Subcutaneous abdominal adipose tissue (tissue), 5 donors: ENCODE results near the gene MKNK1.

Experiments
- H3K27ac ChIP-seq: one replicate; pipeline ENCODE4 v1.7.0; 2013; ENCODE audit warnings: low read depth, mild to moderate bottlenecking, inconsistent platforms, low read length, moderate library complexity
- H3K27me3 ChIP-seq, 5 donors: one replicate each; pipeline ENCODE4 v1.7.0; 2013; ENCODE audit warnings: low read length in 5 of 5, inconsistent platforms in 1 of 5; ENCODE audit not compliant: control insufficient read depth in 5 of 5, insufficient read depth in 4 of 5
- H3K36me3 ChIP-seq, 5 donors: one replicate each; pipeline ENCODE4 v1.7.0; 2013; ENCODE audit warnings: low read length in 5 of 5; ENCODE audit not compliant: control insufficient read depth in 5 of 5, insufficient read depth in 5 of 5
- H3K4me1 ChIP-seq, 5 donors: one replicate each; pipeline ENCODE4 v1.7.0; 2013; ENCODE audit warnings: low read length in 5 of 5, mild to moderate bottlenecking in 3 of 5, moderate library complexity in 1 of 5; ENCODE audit not compliant: control insufficient read depth in 5 of 5, insufficient read depth in 5 of 5
- H3K4me3 ChIP-seq, 5 donors: one replicate each; pipeline ENCODE4 v1.7.0; 2013; ENCODE audit warnings: low read length in 5 of 5, low read depth in 1 of 5
- H3K9ac ChIP-seq, 5 donors: one replicate each; pipeline ENCODE4 v1.7.0; 2013; ENCODE audit warnings: low read length in 5 of 5, mild to moderate bottlenecking in 4 of 5, moderate library complexity in 3 of 5
- H3K9me3 ChIP-seq, 5 donors: one replicate each; pipeline ENCODE4 v1.7.0; 2013; ENCODE audit warnings: low read length in 5 of 5; ENCODE audit not compliant: control insufficient read depth in 5 of 5
- donor health status: healthy.
- donor health status: healthy.
- donor health status: healthy.
- donor health status: healthy.
- donor health status: healthy.

MKNK1 gene

GRCh38 chr1:46569116-46569515, 35.0 kb downstream of the MKNK1 start:
- Histone ChIP-seq H3K27me3 (no peaks in the 10 kb centered on the region), H3K9me3 (no peaks in the 10 kb centered on the region), H3K9ac (no peak overlapping the region), H3K27ac (no peak overlapping the region), H3K4me3 (no peak overlapping the region), H3K36me3 (peaks cover 11 to 77% (median 53%) of the 10 kb centered on the region in 5 donors), H3K4me1 (peaks cover 0 to 24% (median 6%) of the 10 kb centered on the region in 5 donors)

- Histone ChIP-seq H3K9me3 (no peaks in the 10 kb centered on the region), H3K36me3 (peaks cover 11 to 78% (median 53%) of the 10 kb centered on the region in 5 donors), H3K4me3 (no peak overlapping the region), H3K27ac (no peak overlapping the region), H3K4me1 (peaks cover 0 to 22% (median 6%) of the 10 kb centered on the region in 5 donors), H3K9ac (no peak overlapping the region), H3K27me3 (no peaks in the 10 kb centered on the region)
These were observed 35.6 kb downstream of the MKNK1 start for GRCh38 chr1:46568461-46568891.

GRCh38 chr1:46563341-46563740, 40.7 kb downstream of the MKNK1 start:
- no peak overlapping the region for H3K4me3 ChIP-seq
- no peaks in the 10 kb centered on the region for H3K27me3 ChIP-seq
- H3K27ac ChIP-seq = no peak overlapping the region
- no peak overlapping the region for H3K9ac ChIP-seq
- H3K9me3 ChIP-seq = no peaks in the 10 kb centered on the region
- no peaks in the 10 kb centered on the region for H3K4me1 ChIP-seq
- peaks cover 16 to 95% (median 82%) of the 10 kb centered on the region in 5 donors for H3K36me3 ChIP-seq

DNA sequence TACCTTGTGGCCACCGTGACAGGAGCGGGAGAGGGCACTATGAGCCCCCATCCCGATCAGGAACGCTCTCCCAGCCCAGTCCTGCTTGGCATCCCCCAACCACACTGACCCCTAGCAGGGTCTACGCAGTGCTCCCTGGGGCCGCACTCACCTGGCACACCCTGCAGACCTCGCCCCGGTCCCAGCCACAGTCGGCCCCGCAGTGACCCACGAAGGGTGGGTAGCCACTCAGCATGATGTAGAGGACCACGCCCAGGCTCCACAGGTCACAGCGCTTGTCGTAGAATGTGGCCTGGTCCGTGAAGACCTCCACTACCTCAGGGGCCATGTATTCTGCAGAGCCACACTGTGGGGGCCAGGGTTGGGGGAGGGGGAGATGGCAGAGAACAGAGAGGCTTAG, 41.6 kb downstream of the MKNK1 start:
- peaks cover 13 to 95% (median 82%) of the 10 kb centered on the region in 5 donors for H3K36me3 ChIP-seq
- H3K9me3 ChIP-seq = no peaks in the 10 kb centered on the region
- H3K9ac ChIP-seq = no peak overlapping the region
- no peak overlapping the region for H3K27ac ChIP-seq
- peaks cover 0 to 5% (median 0%) of the 10 kb centered on the region in 5 donors for H3K4me1 ChIP-seq
- H3K4me3 ChIP-seq = no peak overlapping the region
- H3K27me3 ChIP-seq = no peaks in the 10 kb centered on the region

- no peak overlapping the region for H3K4me3 ChIP-seq
- no peaks in the 10 kb centered on the region for H3K9me3 ChIP-seq
- peaks cover 0 to 7% (median 0%) of the 10 kb centered on the region in 5 donors for H3K4me1 ChIP-seq
- no peak overlapping the region for H3K27ac ChIP-seq
- H3K36me3 ChIP-seq = peaks cover 6 to 63% (median 55%) of the 10 kb centered on the region in 5 donors
- no peak overlapping the region for H3K9ac ChIP-seq
- no peaks in the 10 kb centered on the region for H3K27me3 ChIP-seq
These were observed 45.1 kb downstream of the MKNK1 start for GRCh38 chr1:46558966-46559365.

- Histone ChIP-seq H3K4me3 (no peak overlapping the region), H3K27ac (no peak overlapping the region), H3K4me1 (peaks cover 0 to 7% (median 0%) of the 10 kb centered on the region in 5 donors), H3K36me3 (peaks cover 5 to 60% (median 55%) of the 10 kb centered on the region in 5 donors), H3K9ac (no peak overlapping the region), H3K27me3 (no peaks in the 10 kb centered on the region), H3K9me3 (no peaks in the 10 kb centered on the region)
These were observed 45.7 kb downstream of the MKNK1 start for GRCh38 chr1:46558141-46558963.

GRCh38 chr1:46557403-46557802, 46.7 kb downstream of the MKNK1 start:
- Histone ChIP-seq H3K4me1 (peaks cover 0 to 7% (median 0%) of the 10 kb centered on the region in 5 donors), H3K9me3 (no peaks in the 10 kb centered on the region), H3K9ac (no peak overlapping the region), H3K4me3 (no peak overlapping the region), H3K36me3 (peaks cover 0 to 50% (median 45%) of the 10 kb centered on the region in 5 donors), H3K27ac (no peak overlapping the region), H3K27me3 (no peaks in the 10 kb centered on the region)

GRCh38 chr1:46556822-46557221, 47.2 kb downstream of the MKNK1 start:
- H3K4me3 ChIP-seq = no peak overlapping the region
- H3K36me3 ChIP-seq = peaks cover 0 to 46% (median 41%) of the 10 kb centered on the region in 5 donors
- H3K4me1 ChIP-seq = peaks cover 0 to 7% (median 0%) of the 10 kb centered on the region in 5 donors
- H3K27me3 ChIP-seq = peaks cover 0 to 4% (median 0%) of the 10 kb centered on the region in 5 donors
- no peak overlapping the region for H3K9ac ChIP-seq
- H3K9me3 ChIP-seq = no peaks in the 10 kb centered on the region
- H3K27ac ChIP-seq = no peak overlapping the region

GRCh38 chr1:46555826-46556619, 48.0 kb downstream of the MKNK1 start:
- Histone ChIP-seq H3K36me3 (peaks cover 0 to 38% (median 33%) of the 10 kb centered on the region in 5 donors), H3K27ac (no peak overlapping the region)

More at GRCh38 chr1:46555826-46556619, 48.0 kb downstream of the MKNK1 start:
- no peaks in the 10 kb centered on the region for H3K9me3 ChIP-seq
- H3K4me3 ChIP-seq = no peak overlapping the region
- peaks cover 0 to 9% (median 3%) of the 10 kb centered on the region in 5 donors for H3K27me3 ChIP-seq
- H3K4me1 ChIP-seq = peaks cover 0 to 7% (median 0%) of the 10 kb centered on the region in 5 donors
- no peak overlapping the region for H3K9ac ChIP-seq
